ENCODE measurements around the gene BRF1. TPM values are rescaled to one million over a fixed set of nuclear protein-coding genes. Genes with fewer than 3 reads are reported as not detected.

Gene BRF1
- total RNA-seq, 4 donors from 2014 or later = 77.6 to 114 (median 99.5) TPM

DNA sequence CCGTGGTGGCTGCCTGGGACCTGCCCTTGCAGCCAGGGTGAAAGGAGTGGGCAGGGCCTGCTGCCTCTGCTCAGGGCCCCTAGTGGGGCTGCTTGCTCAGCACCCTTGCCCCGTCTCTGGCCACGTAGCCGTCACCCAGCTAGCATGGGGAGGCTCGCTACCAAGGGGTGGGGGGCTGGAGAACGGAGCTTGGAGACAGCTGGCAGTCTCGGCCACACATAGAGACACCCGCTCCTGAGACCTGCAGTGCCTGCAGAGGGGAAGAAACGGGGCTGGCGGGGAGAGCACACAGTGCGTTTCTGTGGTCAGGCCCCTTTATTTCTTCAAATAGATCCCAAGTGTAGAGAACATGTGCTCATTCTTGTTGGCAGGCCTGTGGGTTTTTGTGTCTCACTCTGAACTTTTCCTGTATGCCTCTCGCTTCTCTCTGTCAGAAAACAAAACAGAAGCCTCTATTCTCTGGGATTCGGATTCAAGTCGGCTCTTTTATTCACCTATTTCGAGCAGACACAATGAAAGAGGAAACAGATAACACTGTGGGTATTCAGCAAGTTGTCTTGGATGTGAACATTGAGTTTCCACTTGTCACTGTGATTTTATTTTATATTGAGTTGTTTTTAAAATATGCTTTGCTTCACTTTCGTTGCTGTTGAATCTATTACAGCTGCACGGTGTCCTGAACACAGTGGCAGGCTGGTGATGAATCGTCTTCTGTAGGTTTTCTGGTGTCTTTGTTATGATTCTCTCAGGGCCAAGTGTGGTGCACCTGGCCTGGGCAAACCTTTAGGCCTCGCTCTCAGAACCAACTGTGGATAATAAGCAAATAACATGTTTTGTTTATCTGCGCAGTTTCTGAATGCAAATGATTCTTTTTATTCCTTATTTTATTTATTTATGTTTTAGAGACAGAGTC lies 40.3 kb upstream of the BRF1 start:
- Histone ChIP-seq H3K4me1 (peaks cover 0 to 67% (median 41%) of the 10 kb centered on the region in 4 donors), H3K27ac (peak overlapping the region; percentile 1 to 82 (median 54))

DNA sequence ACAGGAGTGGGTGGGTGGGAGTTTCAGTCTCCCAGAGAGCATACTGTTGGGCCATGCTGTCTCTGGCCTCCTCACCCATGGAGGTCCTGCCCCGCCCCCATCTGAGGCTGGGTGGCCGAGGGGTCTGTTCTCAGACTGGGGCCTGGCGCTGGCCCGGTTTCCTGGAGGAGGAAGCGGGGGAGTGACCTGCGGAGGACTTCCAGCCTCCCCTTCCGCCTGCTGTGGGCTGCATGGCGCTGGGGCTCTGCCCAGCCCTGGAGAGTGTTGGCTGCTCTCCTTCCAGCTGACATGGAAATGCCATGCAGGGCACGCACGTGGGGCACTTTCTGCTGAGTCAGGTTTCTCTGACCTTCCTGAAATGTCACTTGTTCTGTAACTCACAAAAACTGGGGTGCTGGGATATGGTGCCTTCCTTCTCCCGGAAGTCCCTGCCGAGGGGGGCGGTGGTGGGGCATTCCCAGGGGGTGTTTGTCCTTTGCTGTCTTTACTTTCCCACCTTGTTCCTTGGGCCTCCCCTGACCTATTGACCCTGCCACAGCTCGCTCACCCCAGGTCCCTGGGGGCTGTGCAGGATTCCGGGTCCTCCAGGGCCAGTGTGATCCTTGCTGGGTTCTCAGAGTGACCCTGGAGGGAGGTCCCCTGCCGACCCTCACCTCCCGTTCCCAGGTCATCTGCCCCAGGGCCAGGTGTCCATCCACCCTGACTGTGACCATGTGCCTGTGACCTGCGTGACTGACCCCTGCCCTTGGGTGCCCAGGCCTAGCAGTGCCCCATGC lies 37.4 kb upstream of the BRF1 start:
- 33 to 43% methylated on average over 12 to 15 of the region's 18 CpGs for WGBS, 2 donors
- Histone ChIP-seq H3K27ac (peak overlapping the region in 2 of 4 donors; percentile 70 to 82), H3K9me3 (no peaks in the 10 kb centered on the region), H3K27me3 (no peaks in the 10 kb centered on the region), H3K4me1 (peaks cover 0 to 87% (median 52%) of the 10 kb centered on the region in 4 donors), H3K36me3 (peaks cover 0 to 5% (median 0%) of the 10 kb centered on the region in 3 donors), H3K4me3 (no peak overlapping the region)
- TF ChIP-seq POLR2A (IDR thresholded peaks at IDR 0.05) = no peak
- TF ChIP-seq, protein P1, sequence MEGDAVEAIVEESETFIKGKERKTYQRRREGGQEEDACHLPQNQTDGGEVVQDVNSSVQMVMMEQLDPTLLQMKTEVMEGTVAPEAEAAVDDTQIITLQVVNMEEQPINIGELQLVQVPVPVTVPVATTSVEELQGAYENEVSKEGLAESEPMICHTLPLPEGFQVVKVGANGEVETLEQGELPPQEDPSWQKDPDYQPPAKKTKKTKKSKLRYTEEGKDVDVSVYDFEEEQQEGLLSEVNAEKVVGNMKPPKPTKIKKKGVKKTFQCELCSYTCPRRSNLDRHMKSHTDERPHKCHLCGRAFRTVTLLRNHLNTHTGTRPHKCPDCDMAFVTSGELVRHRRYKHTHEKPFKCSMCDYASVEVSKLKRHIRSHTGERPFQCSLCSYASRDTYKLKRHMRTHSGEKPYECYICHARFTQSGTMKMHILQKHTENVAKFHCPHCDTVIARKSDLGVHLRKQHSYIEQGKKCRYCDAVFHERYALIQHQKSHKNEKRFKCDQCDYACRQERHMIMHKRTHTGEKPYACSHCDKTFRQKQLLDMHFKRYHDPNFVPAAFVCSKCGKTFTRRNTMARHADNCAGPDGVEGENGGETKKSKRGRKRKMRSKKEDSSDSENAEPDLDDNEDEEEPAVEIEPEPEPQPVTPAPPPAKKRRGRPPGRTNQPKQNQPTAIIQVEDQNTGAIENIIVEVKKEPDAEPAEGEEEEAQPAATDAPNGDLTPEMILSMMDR (IDR thresholded peaks at IDR 0.05) = no peak
- peak in 1 of 2 donors; percentile 66 for TF ChIP-seq EP300 (IDR thresholded peaks at IDR 0.05)
- DNase-seq (ENCODE audit: low spot score in 2 of 2) = no peak

More for the DNA sequence above, 40.3 kb upstream of the BRF1 start:
- Histone ChIP-seq H3K27me3 (no peaks in the 10 kb centered on the region), H3K4me3 (no peak overlapping the region), H3K9me3 (no peaks in the 10 kb centered on the region), H3K36me3 (peaks cover 0 to 5% (median 0%) of the 10 kb centered on the region in 3 donors)
- DNase-seq (ENCODE audit: low spot score in 2 of 2) = no peak
- TF ChIP-seq, protein P1 (IDR thresholded peaks at IDR 0.05) = no peak
- no peak for TF ChIP-seq POLR2A (IDR thresholded peaks at IDR 0.05)
- no peak for TF ChIP-seq EP300 (IDR thresholded peaks at IDR 0.05)
- WGBS, 2 donors = 26 to 33% methylated on average over 19 to 20 of the region's 20 CpGs

DNA sequence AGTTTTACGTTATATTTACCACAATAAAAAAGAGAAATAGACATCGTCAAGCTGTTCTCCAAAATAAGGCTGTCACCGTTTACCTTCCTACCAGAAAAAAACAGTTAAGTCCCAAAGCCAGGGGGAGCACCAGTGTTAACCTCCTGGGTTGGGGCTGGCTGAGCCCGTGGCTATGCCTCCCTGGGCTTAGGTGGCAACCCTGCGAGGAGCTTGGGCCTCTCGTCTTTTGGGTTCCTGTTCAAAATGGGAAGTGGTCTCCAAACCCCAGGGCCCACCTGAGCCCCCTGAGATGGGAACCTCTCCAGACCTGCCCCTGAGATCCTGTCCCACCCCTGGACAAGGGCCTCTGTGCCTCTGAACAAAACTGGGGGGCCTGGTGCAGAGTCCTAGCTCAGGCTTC lies 36.6 kb upstream of the BRF1 start:
- H3K4me3 ChIP-seq = no peak overlapping the region
- H3K9me3 ChIP-seq = no peaks in the 10 kb centered on the region
- H3K27me3 ChIP-seq = no peaks in the 10 kb centered on the region
- 78 to 80% methylated on average over 6 of the region's 6 CpGs for WGBS, 2 donors
- DNase-seq (ENCODE audit: low spot score in 2 of 2) = no peak
- H3K27ac ChIP-seq = peak overlapping the region in 2 of 4 donors; percentile 70 to 82
- peaks cover 0 to 5% (median 0%) of the 10 kb centered on the region in 3 donors for H3K36me3 ChIP-seq
- TF ChIP-seq EP300 (IDR thresholded peaks at IDR 0.05) = no peak
- H3K4me1 ChIP-seq = peaks cover 0 to 90% (median 49%) of the 10 kb centered on the region in 4 donors

DNA sequence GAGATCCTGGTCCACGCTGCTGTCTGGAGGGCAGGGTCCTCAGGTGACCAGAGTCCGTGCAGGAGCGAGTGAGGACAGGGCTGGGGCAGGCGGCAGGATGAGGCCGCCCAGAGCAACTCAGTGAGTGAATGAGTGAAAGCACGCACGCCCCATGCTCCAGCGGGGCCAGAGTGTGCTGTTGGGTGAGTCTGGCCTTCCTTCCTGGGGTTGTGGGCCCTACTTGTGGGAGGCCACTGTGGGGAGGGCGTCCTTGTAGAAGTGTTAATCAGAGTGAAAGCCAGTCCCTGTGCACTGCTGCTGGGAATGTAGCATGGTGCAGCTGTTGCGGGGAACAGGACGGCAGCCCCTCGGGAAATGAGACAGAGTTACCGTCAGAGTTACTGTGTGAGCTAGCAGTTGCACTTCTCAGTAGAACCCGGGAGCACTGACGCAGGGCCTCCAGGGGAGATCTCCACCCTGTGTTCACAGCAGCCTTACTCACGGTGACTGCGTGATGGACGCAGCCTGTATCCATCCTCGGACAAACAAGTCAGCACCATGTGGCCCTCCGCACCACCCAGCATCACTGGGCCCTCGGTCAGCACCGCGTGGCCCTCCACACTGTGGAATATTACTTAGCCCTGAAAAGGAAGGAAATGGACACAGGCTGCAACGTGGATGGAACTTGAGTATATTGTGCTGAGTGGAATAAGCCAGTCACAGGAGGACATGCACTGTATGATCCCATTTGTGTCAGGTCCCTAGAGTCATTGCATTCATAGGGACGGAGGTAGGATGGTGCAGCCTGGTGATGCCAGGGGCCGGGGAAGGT lies 35.9 kb upstream of the BRF1 start:
- Histone ChIP-seq H3K36me3 (peaks cover 0 to 5% (median 0%) of the 10 kb centered on the region in 3 donors), H3K27ac (peak overlapping the region in 3 of 4 donors; percentile 25 to 89 (median 82)), H3K9me3 (no peaks in the 10 kb centered on the region), H3K27me3 (no peaks in the 10 kb centered on the region), H3K4me3 (no peak overlapping the region), H3K4me1 (peaks cover 0 to 87% (median 48%) of the 10 kb centered on the region in 4 donors)
- 83 to 84% methylated on average over 18 to 26 of the region's 26 CpGs for WGBS, 2 donors
- DNase-seq (ENCODE audit: low spot score in 2 of 2) = no peak
- no peak for TF ChIP-seq EP300 (IDR thresholded peaks at IDR 0.05)
- TF ChIP-seq, protein P1 (IDR thresholded peaks at IDR 0.05) = no peak
- TF ChIP-seq POLR2A (IDR thresholded peaks at IDR 0.05) = no peak
